Esophagus squamous epithelium (tissue), 4 donors: ENCODE measurements around the gene FAM9C.

ENCODE experiments used
- CTCF ChIP-seq, 6 experiments: fragments of 450-650 bp in 4 of 6; fragments of 200-600 bp in 2 of 6; sonication (generic) in 2 of 6; IDR thresholded peaks; one replicate each; pipeline ENCODE4 v1.5.1; 2016 to 2019; ENCODE audit warnings: antibody characterized with exemption in 6 of 6, mild to moderate bottlenecking in 4 of 6, moderate library complexity in 4 of 6
- POLR2A ChIP-seq, 4 donors: fragments of 450-650 bp; IDR thresholded peaks; one replicate each; pipeline ENCODE4 v1.6.1; 2017; ENCODE audit warnings: antibody characterized with exemption in 4 of 4, mild to moderate bottlenecking in 4 of 4, moderate library complexity in 3 of 4

DNA sequence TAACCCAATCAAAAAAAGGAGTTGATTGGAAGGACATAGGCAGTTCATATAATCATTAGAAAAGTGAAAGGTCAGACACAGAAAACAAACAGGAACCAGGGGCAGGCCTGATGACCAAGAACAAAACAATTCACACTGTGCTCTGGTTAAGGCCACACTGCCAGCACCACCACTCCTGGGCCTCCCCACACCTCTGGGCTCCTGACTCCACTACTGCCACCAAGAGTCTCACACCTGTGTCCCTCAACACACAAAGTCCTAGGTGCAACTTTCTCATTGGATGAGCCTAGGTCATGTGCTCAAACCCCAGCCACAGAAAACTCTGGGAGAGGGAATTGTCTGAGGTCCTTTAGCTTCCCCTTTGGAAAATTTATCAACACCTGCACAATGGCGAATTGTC lies 11.1 kb upstream of the FAM9C start:
- no peak for TF ChIP-seq CTCF (IDR thresholded peaks at IDR 0.05)
- no peak for TF ChIP-seq POLR2A (IDR thresholded peaks at IDR 0.05)
